Peyer's patch (tissue), 4 donors: ENCODE results near the gene PTRHD1.

ENCODE experiments used
- POLR2A ChIP-seq, 2 donors: fragments of 450-650 bp; IDR thresholded peaks; one replicate each; pipeline ENCODE4 v1.5.1; 2017; ENCODE audit warnings: antibody characterized with exemption in 2 of 2, mild to moderate bottlenecking in 2 of 2, moderate library complexity in 2 of 2
- TF ChIP-seq, protein P1 (sequence below), 6 experiments: fragments of 450-650 bp in 4 of 6; fragments of 200-600 bp in 2 of 6; sonication (generic) in 1 of 6; IDR thresholded peaks; one replicate each; pipeline ENCODE4 v1.5.1; 2017 to 2019; ENCODE audit warnings: antibody characterized with exemption in 6 of 6, mild to moderate bottlenecking in 3 of 6, moderate library complexity in 1 of 6

DNA sequence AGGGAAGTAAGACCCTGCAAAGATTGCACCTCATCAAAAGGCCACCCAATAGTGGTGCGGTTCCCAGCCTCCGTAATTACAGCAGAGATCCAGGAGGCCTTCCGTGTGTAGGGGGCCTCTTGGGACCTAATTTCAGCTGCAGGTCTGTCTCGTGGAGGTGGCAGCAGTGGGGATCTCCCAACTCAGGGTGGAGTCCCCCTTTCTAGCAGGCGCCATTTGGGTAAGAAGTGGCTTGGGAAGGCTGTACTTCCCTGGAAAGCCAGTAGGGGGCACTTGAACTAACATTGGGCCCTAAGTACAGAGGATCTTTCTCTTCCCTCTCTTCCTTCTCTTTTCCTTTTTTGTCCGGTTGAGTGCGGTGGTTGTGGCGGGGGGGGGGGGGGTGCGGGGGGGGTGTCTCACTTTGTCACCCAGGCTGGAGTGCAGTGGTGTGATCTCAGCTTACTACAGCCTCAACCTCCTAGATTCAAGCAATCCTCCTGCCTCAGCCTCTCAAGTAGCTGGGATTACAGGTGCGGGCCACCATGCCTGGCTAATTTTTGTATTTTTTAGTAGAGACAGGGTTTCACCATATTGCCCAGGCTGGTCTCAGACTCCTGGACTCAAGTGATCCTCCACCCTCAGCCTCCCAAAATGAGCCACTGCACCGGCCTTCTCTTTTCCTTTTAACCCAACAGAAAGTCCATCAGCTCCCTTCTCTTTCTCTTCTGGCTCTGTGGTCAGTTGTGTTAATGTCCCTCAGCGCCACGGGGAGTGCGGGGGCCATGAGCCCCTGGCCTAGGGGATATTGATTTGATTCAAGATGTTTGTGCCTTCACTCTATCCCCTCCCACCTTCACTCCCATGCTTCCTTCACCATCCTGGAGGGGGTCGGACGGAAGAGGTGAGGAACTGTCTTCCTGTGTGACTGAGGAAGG is 32.0 kb upstream of the PTRHD1 start:
- TF ChIP-seq, protein P1, sequence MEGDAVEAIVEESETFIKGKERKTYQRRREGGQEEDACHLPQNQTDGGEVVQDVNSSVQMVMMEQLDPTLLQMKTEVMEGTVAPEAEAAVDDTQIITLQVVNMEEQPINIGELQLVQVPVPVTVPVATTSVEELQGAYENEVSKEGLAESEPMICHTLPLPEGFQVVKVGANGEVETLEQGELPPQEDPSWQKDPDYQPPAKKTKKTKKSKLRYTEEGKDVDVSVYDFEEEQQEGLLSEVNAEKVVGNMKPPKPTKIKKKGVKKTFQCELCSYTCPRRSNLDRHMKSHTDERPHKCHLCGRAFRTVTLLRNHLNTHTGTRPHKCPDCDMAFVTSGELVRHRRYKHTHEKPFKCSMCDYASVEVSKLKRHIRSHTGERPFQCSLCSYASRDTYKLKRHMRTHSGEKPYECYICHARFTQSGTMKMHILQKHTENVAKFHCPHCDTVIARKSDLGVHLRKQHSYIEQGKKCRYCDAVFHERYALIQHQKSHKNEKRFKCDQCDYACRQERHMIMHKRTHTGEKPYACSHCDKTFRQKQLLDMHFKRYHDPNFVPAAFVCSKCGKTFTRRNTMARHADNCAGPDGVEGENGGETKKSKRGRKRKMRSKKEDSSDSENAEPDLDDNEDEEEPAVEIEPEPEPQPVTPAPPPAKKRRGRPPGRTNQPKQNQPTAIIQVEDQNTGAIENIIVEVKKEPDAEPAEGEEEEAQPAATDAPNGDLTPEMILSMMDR (IDR thresholded peaks at IDR 0.05): peak in 5 of 6 experiments; percentile 20 to 47 (median 41)
- TF ChIP-seq POLR2A (IDR thresholded peaks at IDR 0.05): no peak
